PFSK-1 (cell line): ENCODE results near the gene VSIG10L2.

ENCODE experiments used
- POLR2AphosphoS5 ChIP-seq: IDR thresholded peaks from 2 replicates; pipeline ENCODE4 v1.6.1; 2012; ENCODE audit warnings: low read depth, mild to moderate bottlenecking, control low read depth, low read length, moderate library complexity
- REST ChIP-seq, 2 experiments: IDR thresholded peaks; 2 replicates each; pipeline versions ENCODE4 v1.6.1 to v1.8.0; 2011 to 2012; ENCODE audit warnings: low read depth in 2 of 2, low read length in 2 of 2, control low read depth in 1 of 2, inconsistent platforms in 1 of 2, mild to moderate bottlenecking in 1 of 2, moderate library complexity in 1 of 2; ENCODE audit not compliant: insufficient read depth in 1 of 2

- no peak for TF ChIP-seq POLR2AphosphoS5
- TF ChIP-seq REST (IDR thresholded peaks at IDR 0.05; ENCODE audit: insufficient read depth in 1 of 2, low read depth in 2 of 2, low read length in 2 of 2) = no peak
Measured at GRCh38 chr11:125939081-125939521, 6.7 kb upstream of the VSIG10L2 start.
